VCaP (cell line): ENCODE results near the gene EZH2.

ENCODE experiments used
- H3K27ac ChIP-seq: fragments of 450-650 bp; 2 replicates; pipeline ENCODE4 v1.5.1; 2017
- TF ChIP-seq, protein P1 (sequence below): fragments of 450-650 bp; conservative IDR thresholded peaks from 2 replicates; pipeline ENCODE4 v1.5.1; 2017; ENCODE audit warnings: mild to moderate bottlenecking, moderate library complexity

Gene EZH2

DNA sequence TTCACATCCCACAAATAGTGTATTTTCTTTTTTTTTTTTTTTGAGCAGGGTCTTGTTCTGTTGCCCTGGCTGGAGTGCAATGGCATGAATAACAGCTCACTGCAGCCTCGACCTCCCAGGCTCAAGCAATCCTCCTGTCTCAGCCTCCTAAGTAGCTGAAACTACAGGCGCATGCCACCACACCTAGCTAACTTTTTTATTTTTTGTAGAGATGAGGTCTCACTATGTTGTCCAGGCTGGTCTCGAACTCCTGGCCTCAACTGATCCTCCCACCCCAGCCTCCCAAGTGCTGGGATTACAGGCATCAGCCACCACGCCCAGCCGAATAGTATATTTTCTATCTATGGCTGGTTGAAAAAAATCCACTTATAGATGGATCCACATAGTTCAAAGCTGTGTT is 12.5 kb downstream of the EZH2 start:
- no peak overlapping the region for H3K27ac ChIP-seq

GRCh38 chr7:148871030-148871429 is 13.1 kb downstream of the EZH2 start:
- H3K27ac ChIP-seq, result no peak overlapping the region
- TF ChIP-seq, protein P1, sequence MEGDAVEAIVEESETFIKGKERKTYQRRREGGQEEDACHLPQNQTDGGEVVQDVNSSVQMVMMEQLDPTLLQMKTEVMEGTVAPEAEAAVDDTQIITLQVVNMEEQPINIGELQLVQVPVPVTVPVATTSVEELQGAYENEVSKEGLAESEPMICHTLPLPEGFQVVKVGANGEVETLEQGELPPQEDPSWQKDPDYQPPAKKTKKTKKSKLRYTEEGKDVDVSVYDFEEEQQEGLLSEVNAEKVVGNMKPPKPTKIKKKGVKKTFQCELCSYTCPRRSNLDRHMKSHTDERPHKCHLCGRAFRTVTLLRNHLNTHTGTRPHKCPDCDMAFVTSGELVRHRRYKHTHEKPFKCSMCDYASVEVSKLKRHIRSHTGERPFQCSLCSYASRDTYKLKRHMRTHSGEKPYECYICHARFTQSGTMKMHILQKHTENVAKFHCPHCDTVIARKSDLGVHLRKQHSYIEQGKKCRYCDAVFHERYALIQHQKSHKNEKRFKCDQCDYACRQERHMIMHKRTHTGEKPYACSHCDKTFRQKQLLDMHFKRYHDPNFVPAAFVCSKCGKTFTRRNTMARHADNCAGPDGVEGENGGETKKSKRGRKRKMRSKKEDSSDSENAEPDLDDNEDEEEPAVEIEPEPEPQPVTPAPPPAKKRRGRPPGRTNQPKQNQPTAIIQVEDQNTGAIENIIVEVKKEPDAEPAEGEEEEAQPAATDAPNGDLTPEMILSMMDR, result no peak

More for the DNA sequence above, 12.5 kb downstream of the EZH2 start:
- TF ChIP-seq, protein P1, result no peak

- H3K27ac ChIP-seq, result no peak overlapping the region
- TF ChIP-seq, protein P1, result no peak
These were observed 15.8 kb downstream of the EZH2 start for GRCh38 chr7:148868378-148868674.

- no peak overlapping the region for H3K27ac ChIP-seq
- TF ChIP-seq, protein P1, result no peak
These were observed 16.3 kb downstream of the EZH2 start for GRCh38 chr7:148867596-148868377.

DNA sequence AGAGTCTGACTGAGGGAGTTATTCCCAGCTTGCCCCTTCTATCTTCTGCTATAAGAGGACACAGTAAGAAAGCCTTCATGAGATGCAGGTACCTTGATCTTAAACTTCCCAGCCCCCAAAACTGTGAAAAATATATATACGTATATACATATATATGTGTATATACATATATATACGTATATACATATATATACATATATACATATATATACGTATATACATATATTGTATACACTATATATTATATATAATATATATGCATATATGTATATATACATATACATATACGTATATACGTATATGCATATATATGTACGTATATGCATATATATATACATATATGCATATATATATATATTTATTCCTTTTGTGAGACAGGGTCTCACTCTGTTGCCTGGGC is 17.7 kb downstream of the EZH2 start:
- TF ChIP-seq, protein P1, result no peak
- H3K27ac ChIP-seq, result no peak overlapping the region

GRCh38 chr7:148865283-148865682 is 18.8 kb downstream of the EZH2 start:
- H3K27ac ChIP-seq, result peak overlapping the region; percentile 65
- TF ChIP-seq, protein P1, result no peak

GRCh38 chr7:148863324-148863723 is 20.8 kb downstream of the EZH2 start:
- no peak overlapping the region for H3K27ac ChIP-seq
- TF ChIP-seq, protein P1, result no peak
